MCF 10A (cell line): Measurements from ENCODE around the gene COG5. TPM values are rescaled to one million over a fixed set of nuclear protein-coding genes. Genes with fewer than 3 reads are reported as not detected.

Experiments used
- BruUV-seq: library from RNA; stranded (reverse); fragments of 400-500 nt; replicated peaks from 2 replicates; lab custom pipeline; 2021; lab: Mats Ljungman, UMichigan
- CTCF ChIA-PET: fragments of 300-600 bp; sonication (Branson Sonifier 250); formaldehyde crosslinking; extraction: SDS; loops from one replicate; lab custom pipeline; 2021; ENCODE audit warnings: antibody characterized with exemption, inconsistent platforms; lab: Yijun Ruan, JAX
- POLR2A ChIA-PET: fragments of 300-600, 350-650 bp; sonication (Branson Sonifier 250); formaldehyde crosslinking; extraction: SDS; loops from one replicate; lab custom pipeline; 2020; ENCODE audit warnings: antibody characterized with exemption, inconsistent platforms; lab: Yijun Ruan, JAX
- DNase-seq: peaks from one replicate; pipeline ENCODE4 v3.0.0-alpha.2; 2018; ENCODE audit not compliant: unreplicated experiment
- H3K27ac Mint-ChIP-seq: one replicate; pipeline ENCODE4 v1.8.0; 2022; ENCODE audit warnings: mild to moderate bottlenecking, low read depth, mixed read lengths; ENCODE audit not compliant: unreplicated experiment
- H3K27me3 Mint-ChIP-seq: one replicate; pipeline ENCODE4 v1.8.0; 2022; ENCODE audit warnings: mixed read lengths; ENCODE audit not compliant: insufficient read depth, unreplicated experiment
- H3K36me3 Mint-ChIP-seq: one replicate; pipeline ENCODE4 v1.8.0; 2022; ENCODE audit warnings: mild to moderate bottlenecking, moderate library complexity, mixed read lengths; ENCODE audit not compliant: insufficient read depth, unreplicated experiment
- H3K4me1 Mint-ChIP-seq: one replicate; pipeline ENCODE4 v1.8.0; 2022; ENCODE audit warnings: mixed read lengths; ENCODE audit not compliant: insufficient read depth, unreplicated experiment
- H3K4me3 Mint-ChIP-seq: one replicate; pipeline ENCODE4 v1.8.0; 2022; ENCODE audit warnings: mild to moderate bottlenecking, moderate library complexity, mixed read lengths; ENCODE audit not compliant: unreplicated experiment
- H3K9me3 Mint-ChIP-seq: one replicate; pipeline ENCODE4 v1.8.0; 2022; ENCODE audit warnings: mixed read lengths; ENCODE audit not compliant: unreplicated experiment
- intact Hi-C: fragments of 100-400 bp; cut with micrococcal nuclease; formaldehyde crosslinking; loops from 2 replicates; pipeline ENCODE4 v1.14.1; 2022
- total RNA-seq: library from RNA; stranded (reverse); gene quantifications from 2 replicates; pipeline ENCODE4 v1.2.3, GENCODE V29; 2022
- TF ChIP-seq, protein P1 (sequence below): fragments of 200-600 bp; IDR thresholded peaks from one replicate; pipeline ENCODE4 v1.8.0; 2022; ENCODE audit warnings: antibody characterized with exemption, mild to moderate bottlenecking; ENCODE audit not compliant: unreplicated experiment

The COG5 gene
- total RNA-seq, 1 experiment from 2014 or later, result 40.3 TPM

DNA sequence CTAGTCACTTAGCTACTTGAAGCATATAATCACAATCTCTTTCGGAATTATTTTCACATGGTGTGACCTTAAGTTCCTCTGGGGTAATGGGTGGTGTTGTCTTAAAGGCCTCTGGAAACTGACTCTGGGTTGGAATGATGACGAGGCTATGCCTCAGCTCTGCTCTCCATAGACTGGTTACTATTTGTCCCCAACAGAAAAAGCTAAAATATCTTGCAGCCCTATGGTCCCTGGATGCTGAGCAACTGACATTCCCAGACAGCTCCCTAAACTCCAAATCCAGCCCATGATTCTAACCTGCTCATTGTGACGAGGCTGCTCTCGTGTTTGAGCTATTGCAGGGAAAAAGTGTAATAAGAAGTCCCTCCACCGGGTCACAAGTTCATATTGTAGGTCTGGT is 343.4 kb downstream of the COG5 start:
- intact Hi-C loops, result no loop called here
- H3K27ac Mint-ChIP-seq, result no peak overlapping the region
- no TSS peak for BruUV-seq
- TF ChIP-seq, protein P1, sequence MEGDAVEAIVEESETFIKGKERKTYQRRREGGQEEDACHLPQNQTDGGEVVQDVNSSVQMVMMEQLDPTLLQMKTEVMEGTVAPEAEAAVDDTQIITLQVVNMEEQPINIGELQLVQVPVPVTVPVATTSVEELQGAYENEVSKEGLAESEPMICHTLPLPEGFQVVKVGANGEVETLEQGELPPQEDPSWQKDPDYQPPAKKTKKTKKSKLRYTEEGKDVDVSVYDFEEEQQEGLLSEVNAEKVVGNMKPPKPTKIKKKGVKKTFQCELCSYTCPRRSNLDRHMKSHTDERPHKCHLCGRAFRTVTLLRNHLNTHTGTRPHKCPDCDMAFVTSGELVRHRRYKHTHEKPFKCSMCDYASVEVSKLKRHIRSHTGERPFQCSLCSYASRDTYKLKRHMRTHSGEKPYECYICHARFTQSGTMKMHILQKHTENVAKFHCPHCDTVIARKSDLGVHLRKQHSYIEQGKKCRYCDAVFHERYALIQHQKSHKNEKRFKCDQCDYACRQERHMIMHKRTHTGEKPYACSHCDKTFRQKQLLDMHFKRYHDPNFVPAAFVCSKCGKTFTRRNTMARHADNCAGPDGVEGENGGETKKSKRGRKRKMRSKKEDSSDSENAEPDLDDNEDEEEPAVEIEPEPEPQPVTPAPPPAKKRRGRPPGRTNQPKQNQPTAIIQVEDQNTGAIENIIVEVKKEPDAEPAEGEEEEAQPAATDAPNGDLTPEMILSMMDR, result no peak
- H3K36me3 Mint-ChIP-seq, result peaks cover 14% of the 10 kb centered on the region
- no peak for DNase-seq
- ChIA-PET POLR2A (no interaction called here), CTCF (no interaction called here)
- no peak overlapping the region for H3K4me3 Mint-ChIP-seq
- H3K4me1 Mint-ChIP-seq, result no peaks in the 10 kb centered on the region
- no peaks in the 10 kb centered on the region for H3K9me3 Mint-ChIP-seq
- H3K27me3 Mint-ChIP-seq, result no peaks in the 10 kb centered on the region

DNA sequence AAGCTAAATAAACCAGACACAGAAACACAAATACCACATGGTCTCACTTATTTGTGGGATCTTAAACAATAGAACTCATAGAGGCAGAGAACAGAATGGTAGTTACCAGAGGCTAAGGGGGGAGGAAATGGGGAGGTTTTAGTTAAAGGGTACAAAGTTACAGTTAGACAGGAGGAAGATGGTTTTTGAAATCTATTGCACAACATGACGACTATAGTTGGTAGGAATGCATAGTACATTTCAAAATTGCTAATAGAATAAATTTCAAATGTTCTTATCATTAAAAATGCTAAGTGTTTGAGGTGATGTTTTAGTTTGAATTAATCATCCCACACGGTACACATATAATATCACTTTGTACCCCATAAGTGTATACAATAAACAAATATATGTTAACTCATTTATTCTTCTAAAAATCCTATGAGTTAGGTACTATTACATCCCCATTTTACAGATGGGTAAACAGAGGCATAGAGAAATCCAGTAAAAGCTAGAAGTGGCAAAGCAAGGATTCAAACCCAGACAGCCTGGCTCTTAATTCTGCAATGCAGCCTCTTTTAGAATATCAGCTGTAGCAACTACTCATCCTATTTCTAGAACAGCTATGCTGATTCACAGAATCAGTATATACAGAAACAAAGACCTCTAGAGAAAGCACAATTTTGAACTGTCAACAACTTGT is 344.0 kb downstream of the COG5 start:
- Mint-ChIP-seq H3K4me1 (no peaks in the 10 kb centered on the region), H3K27me3 (no peaks in the 10 kb centered on the region), H3K4me3 (no peak overlapping the region), H3K9me3 (no peaks in the 10 kb centered on the region), H3K27ac (no peak overlapping the region), H3K36me3 (peaks cover 10% of the 10 kb centered on the region)
- intact Hi-C loops, result no loop called here
- no peak for DNase-seq
- TF ChIP-seq, protein P1, result no peak
- BruUV-seq, result no TSS peak
- ChIA-PET CTCF (no interaction called here), POLR2A (no interaction called here)

DNA sequence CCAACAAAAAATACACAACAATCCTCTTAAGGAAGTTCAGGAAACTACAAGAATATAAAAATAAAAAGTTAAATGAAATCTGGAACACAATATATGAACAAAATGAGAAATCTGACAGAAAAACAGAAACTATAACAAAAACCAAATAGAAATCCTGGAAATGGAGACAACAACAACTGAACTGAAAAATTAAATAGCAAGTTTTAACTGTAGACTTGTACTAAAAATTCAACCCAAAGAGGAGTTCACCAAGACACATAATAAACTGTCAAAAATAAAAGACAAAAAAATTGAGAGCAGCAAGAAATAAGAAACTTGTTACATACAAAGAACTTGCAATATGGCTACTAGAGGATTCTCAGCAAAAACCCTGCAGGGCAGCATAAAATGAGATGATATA is 349.8 kb downstream of the COG5 start:
- Mint-ChIP-seq H3K4me3 (no peak overlapping the region), H3K36me3 (peaks cover 10% of the 10 kb centered on the region), H3K4me1 (no peaks in the 10 kb centered on the region), H3K27ac (no peak overlapping the region), H3K9me3 (no peaks in the 10 kb centered on the region), H3K27me3 (no peaks in the 10 kb centered on the region)
- DNase-seq, result no peak
- CTCF ChIA-PET, result interaction anchor here (0.5 kb wide), 1 partner anchor 18 kb away, joined by 4 read pairs; no protein-coding TSS in a partner anchor
- intact Hi-C loops, result no loop called here
- TF ChIP-seq, protein P1, result no peak
- no TSS peak for BruUV-seq
- POLR2A ChIA-PET, result interaction anchor here (0.5 kb wide), 1 partner anchor 19 kb away, joined by 3 read pairs; no protein-coding TSS in a partner anchor

DNA sequence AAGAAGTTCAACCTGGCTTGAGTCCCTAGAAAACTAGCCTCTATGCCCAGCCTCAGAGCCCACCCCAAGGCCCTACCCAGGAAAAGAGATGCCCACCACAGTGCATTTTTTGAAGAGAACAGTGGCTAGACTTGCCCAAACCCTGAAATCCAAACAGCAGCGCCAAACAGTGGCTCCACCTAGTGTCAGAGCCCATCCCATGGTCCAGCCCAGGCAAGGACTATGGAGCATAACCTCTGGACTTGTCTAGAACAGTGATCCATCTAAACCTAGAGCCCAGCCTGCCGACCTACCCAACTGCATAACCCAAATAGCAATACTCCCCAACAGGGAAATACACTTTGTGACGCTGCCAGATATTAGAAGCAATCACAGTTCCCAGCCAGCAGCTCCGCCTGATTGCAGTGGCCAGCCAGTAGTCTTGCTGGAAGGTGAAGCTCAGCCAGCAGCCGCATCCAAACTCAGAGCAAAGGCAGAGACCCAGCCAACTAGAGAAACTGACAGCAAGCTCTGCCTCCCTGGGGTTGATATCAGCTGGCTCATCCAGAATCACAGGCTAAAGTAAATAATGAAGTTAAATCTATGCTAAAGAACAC is 350.4 kb downstream of the COG5 start:
- Mint-ChIP-seq H3K27ac (no peak overlapping the region), H3K36me3 (peaks cover 7% of the 10 kb centered on the region), H3K4me1 (no peaks in the 10 kb centered on the region), H3K9me3 (no peaks in the 10 kb centered on the region), H3K27me3 (no peaks in the 10 kb centered on the region), H3K4me3 (no peak overlapping the region)
- DNase-seq, result no peak
- ChIA-PET CTCF (interaction anchor here (0.6 to 0.9 kb wide), 2 partner anchors 43 to 286 kb away, joined by 3 read pairs; no protein-coding TSS in a partner anchor), POLR2A (no interaction called here)
- intact Hi-C loops, result no loop called here
- BruUV-seq, result no TSS peak
- TF ChIP-seq, protein P1, result no peak
